ENCODE results near the gene LAMA5.

DNA sequence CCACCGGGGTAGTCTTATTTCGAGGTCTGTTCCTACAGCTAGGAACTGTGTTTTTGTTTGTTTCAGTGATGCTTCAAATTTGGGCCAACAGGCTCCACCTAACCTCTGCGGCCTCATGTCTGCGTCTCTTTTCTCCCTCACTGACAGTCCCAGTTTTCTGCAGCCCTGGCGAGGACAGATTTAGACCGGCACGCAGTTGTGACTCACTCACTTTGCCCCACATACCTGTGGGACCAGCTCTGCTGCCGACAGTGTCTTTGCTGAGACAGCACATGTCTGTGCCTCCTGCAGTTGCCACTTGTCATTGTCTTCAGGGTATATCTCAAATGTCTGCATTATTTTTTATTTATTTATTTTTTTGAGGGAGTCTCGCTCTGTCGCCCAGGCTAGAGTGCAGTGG lies 99.6 kb downstream of the LAMA5 start:
- TF ChIP-seq, protein P1, sequence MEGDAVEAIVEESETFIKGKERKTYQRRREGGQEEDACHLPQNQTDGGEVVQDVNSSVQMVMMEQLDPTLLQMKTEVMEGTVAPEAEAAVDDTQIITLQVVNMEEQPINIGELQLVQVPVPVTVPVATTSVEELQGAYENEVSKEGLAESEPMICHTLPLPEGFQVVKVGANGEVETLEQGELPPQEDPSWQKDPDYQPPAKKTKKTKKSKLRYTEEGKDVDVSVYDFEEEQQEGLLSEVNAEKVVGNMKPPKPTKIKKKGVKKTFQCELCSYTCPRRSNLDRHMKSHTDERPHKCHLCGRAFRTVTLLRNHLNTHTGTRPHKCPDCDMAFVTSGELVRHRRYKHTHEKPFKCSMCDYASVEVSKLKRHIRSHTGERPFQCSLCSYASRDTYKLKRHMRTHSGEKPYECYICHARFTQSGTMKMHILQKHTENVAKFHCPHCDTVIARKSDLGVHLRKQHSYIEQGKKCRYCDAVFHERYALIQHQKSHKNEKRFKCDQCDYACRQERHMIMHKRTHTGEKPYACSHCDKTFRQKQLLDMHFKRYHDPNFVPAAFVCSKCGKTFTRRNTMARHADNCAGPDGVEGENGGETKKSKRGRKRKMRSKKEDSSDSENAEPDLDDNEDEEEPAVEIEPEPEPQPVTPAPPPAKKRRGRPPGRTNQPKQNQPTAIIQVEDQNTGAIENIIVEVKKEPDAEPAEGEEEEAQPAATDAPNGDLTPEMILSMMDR (conservative IDR thresholded peaks at IDR 0.05; ENCODE audit: low read length): no peak
- no peak for TF ChIP-seq EZH2phosphoT487 (IDR thresholded peaks at IDR 0.05; ENCODE audit: borderline replicate concordance, low read depth, low read length)

All from OCI-LY7 (cell line).